HG02763 (cell line): ENCODE measurements around the gene EVI5L.

Experiments
- ATAC-seq: cut with Tn5 transposase; IDR thresholded peaks from one replicate; pipeline ENCODE4 v1.9.1; 2021; ENCODE audit warnings: mild to moderate bottlenecking, moderate library complexity; ENCODE audit not compliant: unreplicated experiment

The EVI5L gene

DNA sequence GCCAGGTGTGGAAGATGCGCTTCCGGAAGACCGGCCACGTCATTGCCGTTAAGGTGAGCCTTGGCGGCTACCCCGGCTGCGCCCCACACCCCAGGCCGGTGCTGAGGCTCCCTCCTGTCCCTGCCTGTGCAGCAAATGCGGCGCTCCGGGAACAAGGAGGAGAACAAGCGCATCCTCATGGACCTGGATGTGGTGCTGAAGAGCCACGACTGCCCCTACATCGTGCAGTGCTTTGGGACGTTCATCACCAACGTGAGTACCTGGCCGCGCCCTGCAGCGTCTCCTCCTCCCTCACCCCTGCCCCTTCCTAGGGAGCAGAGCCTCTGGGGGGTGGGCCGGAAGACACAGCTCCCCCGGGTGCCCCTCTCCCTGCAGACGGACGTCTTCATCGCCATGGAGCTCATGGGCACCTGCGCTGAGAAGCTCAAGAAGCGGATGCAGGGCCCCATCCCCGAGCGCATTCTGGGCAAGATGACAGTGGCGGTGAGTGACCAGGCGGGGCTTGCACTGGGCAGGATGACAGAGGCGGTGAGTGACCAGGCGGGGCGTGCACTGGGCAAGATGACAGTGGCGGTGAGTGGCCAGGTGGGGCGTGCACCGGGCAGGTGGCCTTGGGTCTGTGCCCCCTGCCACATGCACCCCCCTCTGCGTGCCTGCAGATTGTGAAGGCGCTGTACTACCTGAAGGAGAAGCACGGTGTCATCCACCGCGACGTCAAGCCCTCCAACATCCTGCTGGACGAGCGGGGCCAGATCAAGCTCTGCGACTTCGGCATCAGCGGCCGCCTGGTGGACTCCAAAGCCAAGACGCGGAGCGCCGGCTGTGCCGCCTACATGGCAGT, 80.5 kb downstream of the EVI5L start:
- no peak for ATAC-seq

DNA sequence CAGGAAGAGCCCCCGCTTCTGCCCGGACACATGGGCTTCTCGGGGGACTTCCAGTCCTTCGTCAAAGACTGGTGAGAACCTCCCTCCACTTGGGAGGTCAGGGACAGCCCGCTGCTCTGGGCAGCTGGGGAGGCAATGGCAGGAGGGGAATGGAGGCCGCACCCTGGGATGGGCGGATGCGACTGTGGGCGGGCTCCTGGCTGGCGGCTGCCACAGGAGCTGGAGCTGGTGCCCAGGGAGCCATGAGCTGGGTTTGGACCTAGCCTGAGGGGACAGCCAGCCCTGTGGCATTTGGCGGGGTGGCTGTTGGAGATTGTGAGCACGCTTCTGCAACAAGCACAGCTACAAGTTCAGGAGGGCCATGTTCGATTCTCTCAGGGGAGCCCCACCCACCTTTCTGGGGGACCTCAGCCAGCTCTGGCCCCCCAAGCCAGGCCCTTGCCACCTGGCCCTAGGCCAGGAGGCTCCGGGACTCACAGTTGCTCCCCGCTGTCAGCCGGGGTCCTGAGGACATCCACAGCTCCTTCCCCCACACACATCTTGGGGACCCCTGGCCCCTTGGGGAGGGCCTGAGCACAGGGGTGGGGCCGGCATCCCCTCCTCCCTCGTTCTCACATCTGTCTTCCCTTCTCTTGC, 81.6 kb downstream of the EVI5L start:
- ATAC-seq = no peak

DNA sequence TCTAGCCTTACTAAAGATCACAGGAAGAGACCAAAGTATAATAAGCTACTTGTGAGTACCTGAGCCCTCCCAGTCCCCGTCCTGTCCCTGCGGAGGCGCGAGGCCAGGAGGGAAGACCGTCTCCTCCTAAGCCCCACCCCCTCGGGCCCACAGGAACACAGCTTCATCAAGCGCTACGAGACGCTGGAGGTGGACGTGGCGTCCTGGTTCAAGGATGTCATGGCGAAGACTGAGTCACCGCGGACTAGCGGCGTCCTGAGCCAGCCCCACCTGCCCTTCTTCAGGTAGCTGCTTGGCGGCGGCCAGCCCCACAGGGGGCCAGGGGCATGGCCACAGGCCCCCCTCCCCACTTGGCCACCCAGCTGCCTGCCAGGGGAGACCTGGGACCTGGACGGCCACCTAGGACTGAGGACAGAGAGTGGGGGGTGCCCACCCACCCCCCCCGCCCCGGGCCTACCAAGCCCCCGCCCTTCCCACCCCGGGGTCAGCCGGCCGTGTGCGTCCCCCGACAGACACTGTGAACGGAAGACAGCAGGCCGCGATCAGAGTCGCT, 82.2 kb downstream of the EVI5L start:
- no peak for ATAC-seq

DNA sequence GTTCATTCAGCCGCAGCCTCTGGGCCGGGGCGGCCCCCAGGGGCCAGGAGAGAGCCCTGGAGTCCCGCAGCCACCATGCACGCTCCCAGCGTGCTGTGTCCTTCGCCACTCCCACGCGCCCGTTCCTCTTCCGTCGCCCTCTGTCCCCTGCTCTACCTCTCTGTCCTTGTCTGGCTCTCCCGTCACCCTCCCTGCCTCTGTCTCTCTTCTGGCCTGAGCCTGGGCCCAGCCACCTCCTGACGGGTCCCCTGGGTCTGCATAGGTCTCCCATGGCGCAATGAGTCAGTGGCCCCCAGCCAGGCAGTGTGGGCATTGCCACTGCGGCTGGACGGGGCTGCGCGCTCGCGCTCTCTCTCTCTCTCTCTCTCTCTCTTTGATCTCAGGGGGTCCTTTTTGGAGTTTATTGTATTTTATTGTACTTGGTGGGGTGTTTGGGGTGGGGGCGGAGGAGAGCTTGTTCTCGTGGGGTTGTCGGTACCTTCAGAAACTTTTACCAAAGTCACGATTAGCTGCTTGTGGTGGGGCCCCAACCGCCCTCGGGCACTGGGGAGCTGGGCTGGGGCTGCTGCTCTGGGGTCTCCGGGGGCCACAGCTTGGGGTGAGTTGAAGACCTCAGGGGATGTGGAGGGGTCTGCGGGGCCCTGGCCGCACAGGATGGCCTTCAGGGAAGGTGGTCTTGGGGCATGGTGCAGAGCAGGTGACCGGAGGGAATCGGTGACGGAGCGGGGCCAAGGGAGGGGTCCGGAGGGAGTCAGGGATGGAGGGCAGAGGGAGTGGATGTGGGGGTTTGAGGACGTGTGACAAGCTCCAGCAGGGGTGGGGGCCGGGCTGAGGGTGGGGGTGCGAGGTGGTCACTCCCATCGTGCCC, 82.9 kb downstream of the EVI5L start:
- no peak for ATAC-seq

DNA sequence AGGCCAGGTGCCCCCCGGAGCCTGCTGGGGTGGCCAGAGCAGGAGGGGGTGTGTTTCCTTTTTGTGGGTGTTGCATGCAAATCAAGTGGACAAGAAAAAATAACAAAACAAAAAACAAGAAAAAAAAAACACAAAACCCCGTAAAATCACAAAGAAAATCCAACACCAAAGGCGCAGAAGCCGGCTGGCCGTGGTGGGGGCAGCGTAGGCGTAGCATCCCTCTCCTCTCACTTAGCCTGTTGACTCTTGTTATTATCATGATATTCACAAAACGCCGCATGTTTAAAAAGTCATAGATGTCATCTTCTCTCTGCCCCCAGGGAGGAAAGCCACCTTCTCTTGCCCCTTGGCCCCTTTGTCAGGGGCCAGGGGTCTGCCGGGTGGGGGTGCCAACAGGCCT, 83.6 kb downstream of the EVI5L start:
- no peak for ATAC-seq

DNA sequence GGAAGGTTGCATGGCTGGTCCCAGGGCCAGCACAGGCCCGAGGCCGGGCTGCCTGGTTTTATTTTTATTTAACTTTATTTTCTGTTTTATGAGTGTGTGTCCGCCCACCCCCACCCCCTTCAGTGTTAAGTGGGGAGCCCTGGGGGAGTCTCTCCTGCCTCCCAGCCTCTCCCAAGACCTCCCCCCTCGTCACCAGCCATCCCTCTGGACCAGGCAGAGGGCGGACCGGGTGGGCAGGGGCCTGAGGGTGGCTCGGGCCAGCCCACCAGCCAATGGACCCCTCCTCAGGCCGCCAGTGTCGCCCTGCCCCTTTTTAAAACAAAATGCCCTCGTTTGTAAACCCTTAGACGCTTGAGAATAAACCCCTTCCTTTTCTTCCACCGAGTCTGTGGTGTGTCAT, 84.1 kb downstream of the EVI5L start:
- ATAC-seq = no peak
